ENCODE data around the gene DNAJB6.

DNA sequence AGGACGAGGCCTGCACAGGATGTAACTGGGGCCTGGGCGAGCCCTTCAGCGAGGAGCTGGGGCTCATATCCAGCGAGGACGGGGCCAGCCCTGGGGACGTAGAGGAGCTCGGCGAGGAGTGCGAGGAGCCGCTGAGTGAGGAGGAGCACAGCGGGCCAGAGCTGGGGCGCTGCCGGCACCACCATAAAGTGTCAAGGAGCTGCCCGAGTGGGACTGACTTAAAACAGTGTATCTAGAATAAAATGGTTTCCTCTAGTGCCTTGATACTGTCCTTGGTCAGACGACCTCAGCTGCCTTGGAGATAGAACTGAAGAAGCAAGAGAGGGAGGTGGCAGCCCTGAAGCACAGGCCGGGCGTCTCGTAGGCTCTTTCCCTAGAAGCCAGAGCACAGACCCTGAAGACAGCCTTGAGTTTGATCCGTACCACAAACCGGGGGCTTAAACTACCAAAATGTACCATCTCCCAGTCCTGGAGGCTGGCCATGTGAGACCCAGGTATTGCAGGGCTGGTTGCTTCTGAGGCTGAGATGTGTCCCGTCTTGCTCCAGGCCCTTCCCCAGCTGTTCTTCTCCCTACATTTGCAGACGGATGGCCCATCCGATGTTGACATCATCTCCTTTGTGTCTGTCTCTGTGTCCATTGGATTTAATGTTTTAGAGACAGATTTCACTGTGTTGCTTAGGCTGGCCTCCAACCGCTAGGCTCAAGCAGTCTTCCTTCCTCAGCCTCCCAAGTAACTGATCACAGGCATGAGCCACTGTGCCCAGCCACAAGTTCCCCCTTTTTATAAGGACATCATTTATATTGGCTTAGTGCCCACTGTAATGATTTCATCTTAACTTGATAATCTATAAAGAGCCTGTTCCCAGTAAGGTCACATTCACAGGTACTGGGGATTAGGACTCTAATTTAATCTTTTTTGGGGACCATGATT is 35.8 kb downstream of the DNAJB6 start:
- TF ChIP-seq, protein P1, sequence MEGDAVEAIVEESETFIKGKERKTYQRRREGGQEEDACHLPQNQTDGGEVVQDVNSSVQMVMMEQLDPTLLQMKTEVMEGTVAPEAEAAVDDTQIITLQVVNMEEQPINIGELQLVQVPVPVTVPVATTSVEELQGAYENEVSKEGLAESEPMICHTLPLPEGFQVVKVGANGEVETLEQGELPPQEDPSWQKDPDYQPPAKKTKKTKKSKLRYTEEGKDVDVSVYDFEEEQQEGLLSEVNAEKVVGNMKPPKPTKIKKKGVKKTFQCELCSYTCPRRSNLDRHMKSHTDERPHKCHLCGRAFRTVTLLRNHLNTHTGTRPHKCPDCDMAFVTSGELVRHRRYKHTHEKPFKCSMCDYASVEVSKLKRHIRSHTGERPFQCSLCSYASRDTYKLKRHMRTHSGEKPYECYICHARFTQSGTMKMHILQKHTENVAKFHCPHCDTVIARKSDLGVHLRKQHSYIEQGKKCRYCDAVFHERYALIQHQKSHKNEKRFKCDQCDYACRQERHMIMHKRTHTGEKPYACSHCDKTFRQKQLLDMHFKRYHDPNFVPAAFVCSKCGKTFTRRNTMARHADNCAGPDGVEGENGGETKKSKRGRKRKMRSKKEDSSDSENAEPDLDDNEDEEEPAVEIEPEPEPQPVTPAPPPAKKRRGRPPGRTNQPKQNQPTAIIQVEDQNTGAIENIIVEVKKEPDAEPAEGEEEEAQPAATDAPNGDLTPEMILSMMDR (IDR thresholded peaks at IDR 0.05) = no peak
- no peak for TF ChIP-seq POLR2A (IDR thresholded peaks at IDR 0.05)
- TF ChIP-seq EP300 (IDR thresholded peaks at IDR 0.05) = no peak
- TF ChIP-seq POLR2AphosphoS5 (IDR thresholded peaks at IDR 0.05) = no peak

All from stomach (tissue), 4 donors.